Cardiac muscle cell (in vitro differentiated cells and primary cell): ENCODE data around the gene DUSP12. TPM values are rescaled to one million over a fixed set of nuclear protein-coding genes. Genes with fewer than 3 reads are reported as not detected.
A peak's percentile ranks its signal among the peaks of the same experiment; 100 is the strongest.

Experiments used
- DNase-seq, 2 donors: peaks; one replicate each; pipeline versions ENCODE4 v3.0.0 to v3.0.0-alpha.2; 2010 to 2017; ENCODE audit warnings: low read depth in 1 of 2, low spot score in 1 of 2
- H3K27ac ChIP-seq: fragments of 200-600 bp; sonication (generic); 2 replicates; pipeline ENCODE4 v1.5.1; 2016
- H3K27me3 ChIP-seq: fragments of 200-600 bp; sonication (generic); 2 replicates; pipeline ENCODE4 v1.6.0; 2016; ENCODE audit warnings: control low read depth
- H3K36me3 ChIP-seq: fragments of 200-600 bp; sonication (generic); 2 replicates; pipeline ENCODE4 v1.5.1; 2016; ENCODE audit warnings: control low read depth
- H3K4me1 ChIP-seq: fragments of 200-600 bp; sonication (generic); 2 replicates; pipeline ENCODE4 v1.8.1; 2017; ENCODE audit warnings: low read depth, mild to moderate bottlenecking, mixed run types
- H3K4me3 ChIP-seq: fragments of 200-600 bp; sonication (generic); 2 replicates; pipeline ENCODE4 v1.5.1; 2016; ENCODE audit warnings: mild to moderate bottlenecking
- H3K9me3 ChIP-seq: fragments of 200-600 bp; sonication (generic); 2 replicates; pipeline ENCODE4 v1.5.1; 2017; ENCODE audit warnings: low read depth, mild to moderate bottlenecking, control low read depth
- CTCF ChIP-seq: IDR thresholded peaks from 2 replicates; pipeline ENCODE4 v1.5.1; 2012; ENCODE audit warnings: low read depth, mild to moderate bottlenecking, low read length
- polyA plus RNA-seq: library from polyadenylated mRNA; unstranded; fragments of >200 nt; fragmentation: Nextera tagmentation; extraction: Ambion mirVana; gene quantifications from 2 replicates; pipeline ENCODE4 v1.2.1, GENCODE V29; 2016
- total RNA-seq: library from RNA; depleted of rRNA; stranded (reverse); fragments of >200 nt; gene quantifications from 2 replicates; pipeline ENCODE4 v1.2.3, GENCODE V29; 2016

DUSP12 gene
- total and polyA plus RNA-seq, 2 experiments from 2014 or later: 60.5 to 65.7 TPM

GRCh38 chr1:161731241-161731640, 18.3 kb upstream of the DUSP12 start:
- Histone ChIP-seq H3K4me1 (no peaks in the 10 kb centered on the region), H3K4me3 (no peak overlapping the region), H3K9me3 (no peaks in the 10 kb centered on the region), H3K36me3 (no peaks in the 10 kb centered on the region), H3K27ac (no peak overlapping the region), H3K27me3 (peaks cover 6% of the 10 kb centered on the region)
- no peak for TF ChIP-seq CTCF
- DNase-seq: no peak

GRCh38 chr1:161731981-161732718, 17.4 kb upstream of the DUSP12 start:
- Histone ChIP-seq H3K36me3 (no peaks in the 10 kb centered on the region), H3K27ac (no peak overlapping the region), H3K4me1 (no peaks in the 10 kb centered on the region), H3K4me3 (no peak overlapping the region), H3K9me3 (no peaks in the 10 kb centered on the region), H3K27me3 (peaks cover 6% of the 10 kb centered on the region)
- no peak for DNase-seq
- no peak for TF ChIP-seq CTCF

- no peak for TF ChIP-seq CTCF
- Histone ChIP-seq H3K4me3 (no peak overlapping the region), H3K9me3 (no peaks in the 10 kb centered on the region), H3K4me1 (no peaks in the 10 kb centered on the region), H3K27ac (no peak overlapping the region), H3K27me3 (peaks cover 6% of the 10 kb centered on the region), H3K36me3 (no peaks in the 10 kb centered on the region)
- peak in 1 of 2 donors; percentile 88 for DNase-seq
These were observed 16.1 kb upstream of the DUSP12 start for GRCh38 chr1:161733526-161733925.

DNA sequence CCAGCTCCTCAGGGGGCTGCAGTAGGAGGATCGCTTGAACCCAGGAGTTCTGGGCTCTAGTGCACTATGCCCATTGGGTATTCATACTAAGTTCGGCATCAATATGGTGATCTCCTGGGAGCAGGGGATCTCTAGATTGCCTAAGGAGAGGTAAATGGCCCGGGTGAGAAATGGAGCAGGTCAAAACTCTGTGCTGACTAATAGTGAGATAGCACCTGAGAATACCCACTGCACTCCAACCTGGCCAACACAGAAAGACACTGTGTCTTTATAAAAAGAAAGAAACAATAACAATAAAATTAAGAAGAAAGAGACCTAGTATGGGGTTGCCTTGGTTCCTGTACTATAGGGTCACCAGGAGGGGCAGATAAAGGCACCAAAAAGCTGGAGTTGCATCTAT, 13.7 kb upstream of the DUSP12 start:
- TF ChIP-seq CTCF: no peak
- DNase-seq: no peak
- Histone ChIP-seq H3K4me3 (no peak overlapping the region), H3K27me3 (peaks cover 6% of the 10 kb centered on the region), H3K4me1 (no peaks in the 10 kb centered on the region), H3K36me3 (no peaks in the 10 kb centered on the region), H3K9me3 (no peaks in the 10 kb centered on the region), H3K27ac (no peak overlapping the region)

GRCh38 chr1:161736335-161736969, 13.1 kb upstream of the DUSP12 start:
- DNase-seq: peak in 1 of 2 donors; percentile 11
- H3K4me1 ChIP-seq: no peaks in the 10 kb centered on the region
- no peak overlapping the region for H3K27ac ChIP-seq
- peaks cover 6% of the 10 kb centered on the region for H3K27me3 ChIP-seq
- no peaks in the 10 kb centered on the region for H3K9me3 ChIP-seq
- H3K4me3 ChIP-seq: no peak overlapping the region
- no peaks in the 10 kb centered on the region for H3K36me3 ChIP-seq
- TF ChIP-seq CTCF: no peak
